Stomach smooth muscle (tissue), 2 donors: ENCODE results near the gene ESRP2.

Source experiments
- H3K27ac ChIP-seq: one replicate; pipeline ENCODE4 v1.7.0; 2013; ENCODE audit warnings: mild to moderate bottlenecking, low read length, inconsistent platforms
- H3K27me3 ChIP-seq, 2 donors: one replicate each; pipeline ENCODE4 v1.7.0; 2013; ENCODE audit warnings: low read length in 2 of 2; ENCODE audit not compliant: insufficient read depth in 2 of 2, control insufficient read depth in 1 of 2
- H3K36me3 ChIP-seq, 2 donors: one replicate each; pipeline ENCODE4 v1.7.0; 2013; ENCODE audit warnings: low read length in 2 of 2; ENCODE audit not compliant: control insufficient read depth in 2 of 2, insufficient read depth in 2 of 2
- H3K4me1 ChIP-seq: one replicate; pipeline ENCODE4 v1.7.0; 2013; ENCODE audit warnings: low read length; ENCODE audit not compliant: control insufficient read depth, insufficient read depth
- H3K4me3 ChIP-seq, 2 donors: one replicate each; pipeline ENCODE4 v1.7.0; 2013; ENCODE audit warnings: low read length in 2 of 2
- H3K9ac ChIP-seq, 2 donors: one replicate each; pipeline ENCODE4 v1.7.0; 2013; ENCODE audit warnings: low read length in 2 of 2, mild to moderate bottlenecking in 1 of 2
- H3K9me3 ChIP-seq, 2 donors: one replicate each; pipeline ENCODE4 v1.7.0; 2013; ENCODE audit warnings: low read length in 2 of 2; ENCODE audit not compliant: control insufficient read depth in 2 of 2
- donor health status: healthy.
- donor health status: Pancreatic carcinoma.

Gene ESRP2

DNA sequence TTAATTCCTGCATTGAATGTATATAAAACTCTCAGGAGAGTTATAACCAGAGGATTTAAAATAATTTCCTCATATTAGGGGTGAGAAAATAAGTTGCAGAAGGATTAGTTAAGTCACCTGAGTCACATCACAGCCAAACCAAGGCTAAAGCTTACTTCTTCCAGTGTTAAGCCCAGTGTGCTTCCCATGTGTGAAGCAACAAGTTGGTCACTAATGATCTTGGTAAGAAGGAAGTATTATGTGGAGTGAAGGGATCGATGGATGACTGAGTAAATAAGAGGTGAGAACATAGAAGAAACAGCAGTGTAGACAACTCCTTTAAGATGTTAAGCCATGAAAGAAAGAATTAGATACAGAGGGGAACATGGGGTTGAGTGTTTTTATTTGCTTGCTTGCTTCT, 20.6 kb downstream of the ESRP2 start:
- no peaks in the 10 kb centered on the region for H3K27me3 ChIP-seq
- peaks cover 0 to 4% of the 10 kb centered on the region in 2 donors for H3K36me3 ChIP-seq
- H3K4me1 ChIP-seq = no peaks in the 10 kb centered on the region
- H3K4me3 ChIP-seq = no peak overlapping the region
- H3K27ac ChIP-seq = no peak overlapping the region
- H3K9me3 ChIP-seq = no peaks in the 10 kb centered on the region
- no peak overlapping the region for H3K9ac ChIP-seq

DNA sequence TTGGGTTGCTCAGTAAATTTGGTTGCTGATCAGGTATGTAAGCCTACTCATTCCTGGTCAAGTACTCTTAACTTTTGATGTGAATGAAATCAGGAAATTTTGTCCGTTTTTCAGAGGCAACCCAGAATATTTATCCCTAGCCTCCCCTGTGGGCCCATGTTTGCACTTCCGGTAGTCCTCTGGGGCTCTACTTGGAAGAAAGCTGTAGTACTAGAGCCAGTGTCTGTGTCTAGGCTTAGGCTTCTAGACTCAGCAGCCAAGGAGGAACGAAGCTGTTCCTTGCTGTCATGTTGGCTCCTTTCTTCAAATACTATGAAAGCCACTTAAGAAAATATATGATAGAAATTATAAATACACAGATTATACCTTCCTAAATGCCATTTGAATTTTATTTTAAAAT, 21.2 kb downstream of the ESRP2 start:
- Histone ChIP-seq H3K27ac (no peak overlapping the region), H3K36me3 (peaks cover 0 to 4% of the 10 kb centered on the region in 2 donors), H3K9me3 (no peaks in the 10 kb centered on the region), H3K4me1 (no peaks in the 10 kb centered on the region), H3K4me3 (no peak overlapping the region), H3K27me3 (no peaks in the 10 kb centered on the region), H3K9ac (no peak overlapping the region)

DNA sequence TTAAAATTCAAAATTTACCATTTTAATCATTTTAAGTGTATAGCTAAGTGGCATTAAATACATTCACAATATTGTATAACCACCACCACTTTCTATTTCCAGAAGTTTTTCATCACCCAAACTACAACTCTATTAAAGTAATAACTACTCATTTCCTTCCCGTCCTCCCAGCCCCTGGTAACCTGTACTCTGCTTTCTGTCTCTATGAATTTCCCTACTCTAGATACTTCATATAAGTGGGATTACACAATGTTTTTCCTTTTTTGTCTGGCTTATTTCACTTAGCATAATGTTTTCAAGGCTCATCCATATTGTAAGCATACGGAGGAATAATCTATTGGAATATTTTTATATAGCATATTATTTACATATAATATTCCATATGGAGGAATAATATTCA, 29.7 kb downstream of the ESRP2 start:
- Histone ChIP-seq H3K27me3 (no peaks in the 10 kb centered on the region), H3K27ac (no peak overlapping the region), H3K4me3 (no peak overlapping the region), H3K9me3 (no peaks in the 10 kb centered on the region), H3K9ac (no peak overlapping the region), H3K4me1 (no peaks in the 10 kb centered on the region), H3K36me3 (no peaks in the 10 kb centered on the region)

DNA sequence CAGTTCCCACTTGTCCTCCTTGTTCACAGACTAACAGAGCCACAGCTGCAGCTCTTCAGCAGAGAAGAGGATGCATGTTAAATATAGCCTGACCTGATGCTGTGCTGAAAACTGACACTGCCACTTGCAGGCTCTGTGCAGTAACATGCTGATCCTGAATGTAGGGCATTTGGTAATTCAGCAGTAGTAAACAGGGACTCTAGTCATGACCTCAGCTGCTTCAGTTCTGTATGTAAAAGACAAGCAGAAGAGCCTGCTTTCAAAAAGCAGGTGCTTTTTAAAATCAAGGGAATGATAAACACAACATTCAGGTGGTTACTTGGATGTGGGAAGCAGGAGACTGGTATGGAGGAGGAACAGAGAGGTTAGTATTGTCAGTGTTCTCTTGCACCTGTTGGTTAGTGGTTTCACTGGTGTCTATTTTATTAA, 33.8 kb downstream of the ESRP2 start:
- Histone ChIP-seq H3K36me3 (no peaks in the 10 kb centered on the region), H3K9ac (no peak overlapping the region), H3K4me1 (no peaks in the 10 kb centered on the region), H3K9me3 (no peaks in the 10 kb centered on the region), H3K4me3 (no peak overlapping the region), H3K27ac (no peak overlapping the region), H3K27me3 (no peaks in the 10 kb centered on the region)

DNA sequence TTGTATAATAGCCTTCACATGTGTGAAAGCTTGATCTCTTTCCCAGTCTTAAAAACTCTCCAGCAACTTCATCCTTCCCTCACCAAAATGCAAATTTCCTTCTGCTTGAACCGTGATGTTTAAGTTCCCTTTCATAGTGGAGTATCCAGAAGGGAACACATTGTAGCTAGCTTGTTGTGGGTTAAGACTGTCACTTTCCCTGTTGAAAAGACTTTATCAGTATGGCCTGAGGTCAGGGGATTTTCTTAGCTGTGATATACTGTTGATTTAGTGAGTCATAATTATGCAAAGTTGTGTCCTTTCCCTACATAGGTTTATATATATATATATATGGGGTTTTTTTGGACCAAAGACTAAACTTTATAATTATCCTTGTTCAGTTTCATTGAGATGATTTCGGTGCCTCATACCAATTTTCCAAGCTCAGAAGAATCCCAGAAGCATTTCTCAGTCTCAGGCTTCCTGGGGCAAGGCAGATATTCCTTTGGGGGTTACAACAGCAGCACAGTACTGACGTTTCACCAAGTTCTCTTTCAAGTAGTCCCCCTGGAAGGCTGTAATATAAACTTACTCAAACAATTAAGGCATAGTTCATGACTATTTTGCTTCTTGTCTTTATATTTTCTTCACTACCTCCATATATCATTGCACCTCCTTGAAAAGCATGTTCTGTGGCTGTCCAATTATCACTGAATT, 35.7 kb downstream of the ESRP2 start:
- H3K9me3 ChIP-seq = no peaks in the 10 kb centered on the region
- H3K4me3 ChIP-seq = no peak overlapping the region
- no peak overlapping the region for H3K9ac ChIP-seq
- H3K27ac ChIP-seq = no peak overlapping the region
- H3K27me3 ChIP-seq = no peaks in the 10 kb centered on the region
- no peaks in the 10 kb centered on the region for H3K4me1 ChIP-seq
- H3K36me3 ChIP-seq = no peaks in the 10 kb centered on the region

DNA sequence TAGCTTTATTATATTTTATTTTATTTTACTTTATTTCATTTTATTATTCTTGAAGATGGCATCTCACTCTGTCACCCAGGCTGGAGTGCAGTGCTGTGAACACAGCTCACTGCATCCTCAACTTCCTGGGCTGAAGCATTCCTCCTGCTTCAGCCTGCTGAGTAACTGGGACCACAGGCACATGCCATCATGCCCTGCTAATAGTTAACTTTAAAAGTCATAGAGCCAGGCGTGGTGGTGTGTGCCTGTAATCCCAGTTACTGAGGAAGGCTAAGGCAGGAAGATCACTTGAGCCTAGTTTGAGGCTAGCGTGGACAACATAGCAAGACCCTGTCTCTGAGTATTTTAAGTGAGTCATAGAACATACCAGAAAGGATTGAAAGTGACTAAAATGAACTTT, 38.7 kb downstream of the ESRP2 start:
- Histone ChIP-seq H3K27me3 (no peaks in the 10 kb centered on the region), H3K4me1 (no peaks in the 10 kb centered on the region), H3K4me3 (no peak overlapping the region), H3K9me3 (no peaks in the 10 kb centered on the region), H3K36me3 (peaks cover 4 to 8% of the 10 kb centered on the region in 2 donors), H3K9ac (no peak overlapping the region), H3K27ac (no peak overlapping the region)

DNA sequence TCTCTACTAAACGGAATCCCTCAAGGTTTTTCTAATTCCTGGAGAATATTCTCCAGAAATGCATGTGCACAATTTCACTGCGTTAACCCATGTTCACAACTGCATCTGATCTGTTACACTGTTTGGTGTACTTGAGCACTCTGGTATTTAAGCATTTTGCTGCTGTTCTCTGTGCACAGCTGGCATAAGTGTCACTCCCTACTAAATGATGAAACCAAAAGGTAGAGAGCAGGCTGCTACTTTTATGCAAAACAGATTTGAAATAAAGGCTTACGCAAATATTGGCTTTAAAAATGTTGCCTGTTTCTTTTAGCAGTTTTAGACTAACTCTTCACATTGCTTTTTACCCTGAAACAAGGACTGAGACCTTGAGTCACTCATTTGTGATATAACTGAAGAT, 41.7 kb downstream of the ESRP2 start:
- no peak overlapping the region for H3K9ac ChIP-seq
- no peaks in the 10 kb centered on the region for H3K9me3 ChIP-seq
- H3K27me3 ChIP-seq = no peaks in the 10 kb centered on the region
- H3K36me3 ChIP-seq = peaks cover 15 to 19% of the 10 kb centered on the region in 2 donors
- H3K4me1 ChIP-seq = no peaks in the 10 kb centered on the region
- no peak overlapping the region for H3K4me3 ChIP-seq
- H3K27ac ChIP-seq = no peak overlapping the region

DNA sequence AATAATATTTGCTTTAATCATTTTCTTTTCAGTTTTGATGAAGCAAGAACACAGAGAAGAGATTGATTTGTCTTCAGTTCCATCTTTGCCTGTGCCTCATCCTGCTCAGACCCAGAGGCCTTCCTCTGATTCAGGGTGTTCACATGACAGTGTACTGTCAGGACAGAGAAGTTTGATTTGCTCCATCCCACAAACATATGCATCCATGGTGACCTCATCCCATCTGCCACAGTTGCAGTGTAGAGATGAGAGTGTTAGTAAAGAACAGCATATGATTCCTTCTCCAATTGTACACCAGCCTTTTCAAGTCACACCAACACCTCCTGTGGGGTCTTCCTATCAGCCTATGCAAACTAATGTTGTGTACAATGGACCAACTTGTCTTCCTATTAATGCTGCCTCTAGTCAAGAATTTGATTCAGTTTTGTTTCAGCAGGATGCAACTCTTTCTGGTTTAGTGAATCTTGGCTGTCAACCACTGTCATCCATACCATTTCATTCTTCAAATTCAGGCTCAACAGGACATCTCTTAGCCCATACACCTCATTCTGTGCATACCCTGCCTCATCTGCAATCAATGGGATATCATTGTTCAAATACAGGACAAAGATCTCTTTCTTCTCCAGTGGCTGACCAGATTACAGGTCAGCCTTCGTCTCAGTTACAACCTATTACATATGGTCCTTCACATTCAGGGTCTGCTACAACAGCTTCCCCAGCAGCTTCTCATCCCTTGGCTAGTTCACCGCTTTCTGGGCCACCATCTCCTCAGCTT, 45.0 kb downstream of the ESRP2 start:
- Histone ChIP-seq H3K36me3 (peaks cover 15 to 21% of the 10 kb centered on the region in 2 donors), H3K9ac (no peak overlapping the region), H3K4me3 (no peak overlapping the region)

DNA sequence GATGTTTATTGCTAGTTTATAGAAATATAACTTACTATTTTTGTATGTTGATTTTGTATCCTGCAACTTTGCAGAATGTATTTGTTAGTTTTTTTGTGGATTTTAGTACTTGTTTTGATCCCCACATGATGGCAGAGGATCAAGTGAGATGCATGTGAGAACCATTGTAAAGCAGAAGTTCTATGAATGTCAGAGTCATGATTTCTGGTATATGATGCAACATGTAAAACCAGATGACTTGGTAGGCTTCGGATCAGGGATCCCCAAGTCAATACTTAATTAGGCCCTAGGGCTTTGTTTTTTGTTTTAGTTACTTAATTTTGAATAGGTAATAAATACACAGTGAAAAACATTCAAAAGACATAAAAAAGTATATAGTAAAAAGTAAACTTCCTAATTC, 45.8 kb downstream of the ESRP2 start:
- Histone ChIP-seq H3K27ac (no peak overlapping the region), H3K4me3 (no peak overlapping the region), H3K9ac (no peak overlapping the region), H3K27me3 (no peaks in the 10 kb centered on the region), H3K9me3 (no peaks in the 10 kb centered on the region), H3K36me3 (peaks cover 15 to 21% of the 10 kb centered on the region in 2 donors), H3K4me1 (no peaks in the 10 kb centered on the region)

More for the DNA sequence above, 45.0 kb downstream of the ESRP2 start:
- H3K9me3 ChIP-seq = no peaks in the 10 kb centered on the region
- H3K27ac ChIP-seq = no peak overlapping the region
- no peaks in the 10 kb centered on the region for H3K27me3 ChIP-seq
- H3K4me1 ChIP-seq = no peaks in the 10 kb centered on the region

DNA sequence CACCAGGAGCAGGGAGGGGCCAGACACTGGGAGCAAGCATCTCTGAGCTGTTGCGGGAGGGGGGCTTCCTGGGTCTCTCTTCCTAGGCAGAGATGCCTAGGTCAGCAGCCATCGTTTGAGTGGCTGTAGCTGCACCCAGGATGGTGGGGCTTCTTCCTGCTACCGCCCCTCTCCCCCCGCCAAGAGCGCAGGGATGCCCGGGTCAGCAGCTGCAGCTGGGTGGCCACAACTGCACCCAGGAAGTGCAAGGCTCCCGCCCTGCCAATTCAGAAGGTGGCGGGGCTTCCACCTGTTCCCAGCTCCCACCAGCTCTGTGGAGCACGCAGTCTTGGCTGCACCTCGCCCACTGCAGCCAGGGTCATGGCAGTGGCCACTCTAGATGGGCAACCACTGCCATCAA, 47.8 kb downstream of the ESRP2 start:
- no peaks in the 10 kb centered on the region for H3K4me1 ChIP-seq

DNA sequence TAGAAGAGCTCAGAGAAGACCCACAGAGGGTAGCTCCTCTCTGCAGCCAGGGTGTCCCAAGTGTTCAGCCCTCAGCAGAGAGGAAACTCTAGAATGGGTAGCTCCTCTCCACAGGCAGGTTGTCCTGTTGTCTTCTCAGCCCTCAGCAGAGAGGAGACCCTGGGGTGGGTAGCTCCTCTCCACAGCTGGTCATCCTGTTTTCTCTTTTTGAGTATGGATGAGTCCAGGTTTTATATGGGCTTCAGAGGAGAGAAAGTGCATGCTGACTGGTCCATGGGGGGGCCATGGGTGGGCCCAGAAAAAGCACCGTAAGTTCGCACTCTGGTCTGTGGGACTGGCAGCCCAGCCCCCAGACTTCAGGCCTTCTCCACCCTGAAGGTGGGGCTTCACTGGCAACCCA, 48.4 kb downstream of the ESRP2 start:
- H3K4me1 ChIP-seq = no peaks in the 10 kb centered on the region
- H3K9me3 ChIP-seq = no peaks in the 10 kb centered on the region
- H3K36me3 ChIP-seq = peaks cover 22% of the 10 kb centered on the region in 2 donors
- H3K27me3 ChIP-seq = no peaks in the 10 kb centered on the region
- no peak overlapping the region for H3K9ac ChIP-seq
- H3K27ac ChIP-seq = no peak overlapping the region
- H3K4me3 ChIP-seq = no peak overlapping the region

More for the DNA sequence above, 47.8 kb downstream of the ESRP2 start:
- Histone ChIP-seq H3K9me3 (no peaks in the 10 kb centered on the region), H3K27me3 (no peaks in the 10 kb centered on the region), H3K9ac (no peak overlapping the region), H3K27ac (no peak overlapping the region), H3K4me3 (no peak overlapping the region), H3K36me3 (peaks cover 20 to 24% of the 10 kb centered on the region in 2 donors)
